SW 1271 (cell line): ENCODE results near the gene SH3PXD2B.
"Not testable (repeated sequence)": the region's sequence is repeated elsewhere in the genome, so short reads cannot be mapped to it uniquely, and the experiment has no call there.

Experiments
- DNase-seq, 2 experiments: peaks; one replicate each; lab custom pipeline; 2025; lab: John Stamatoyannopoulos, UW

The SH3PXD2B gene

GRCh38 chr5:172417983-172418630 lies 36.2 kb downstream of the SH3PXD2B start:
- DNase-seq, result no peak

- no peak for DNase-seq
These were observed 37.0 kb downstream of the SH3PXD2B start for GRCh38 chr5:172417130-172417841.

GRCh38 chr5:172415362-172416275 lies 38.7 kb downstream of the SH3PXD2B start:
- DNase-seq, result no peak

DNA sequence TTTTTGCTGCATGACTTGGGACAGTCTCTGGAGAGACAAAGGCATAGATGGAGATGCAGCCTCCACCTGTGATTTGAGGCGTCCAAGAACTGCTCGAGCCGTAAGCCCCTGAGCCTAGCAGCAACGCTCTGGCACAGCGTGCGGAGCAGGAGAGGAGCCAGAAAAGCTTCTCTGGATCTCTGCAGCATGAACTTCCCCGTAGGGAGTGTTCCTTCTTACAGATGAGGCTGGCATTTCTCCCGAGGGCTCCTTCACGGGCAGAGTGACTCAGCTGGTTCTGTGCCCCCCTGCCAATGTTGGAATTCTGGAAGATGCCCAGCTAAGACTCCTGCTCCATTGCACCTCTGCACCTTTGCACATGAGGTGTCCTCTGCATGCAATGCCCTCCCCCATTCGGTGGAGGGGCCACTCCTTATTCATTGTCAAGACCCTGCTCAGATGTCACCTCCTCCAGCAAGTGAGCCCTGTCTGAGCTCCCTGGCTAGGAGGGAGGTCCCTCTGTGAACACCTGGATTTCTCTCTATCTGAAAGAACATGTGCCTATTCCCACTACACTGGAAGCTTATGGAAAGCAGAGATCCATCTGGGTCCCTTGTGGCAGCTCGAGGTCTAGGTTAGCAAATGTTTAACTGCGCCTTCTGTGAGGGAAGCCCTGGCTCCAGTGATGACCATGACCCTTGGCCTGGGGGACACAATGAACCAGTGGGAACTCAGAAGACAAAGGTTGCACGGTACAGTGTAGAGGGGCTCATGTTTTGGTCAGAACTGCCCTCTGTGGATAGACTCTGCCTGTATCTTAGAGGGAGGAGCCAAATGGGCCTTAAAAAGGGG lies 39.6 kb downstream of the SH3PXD2B start:
- no peak for DNase-seq

DNA sequence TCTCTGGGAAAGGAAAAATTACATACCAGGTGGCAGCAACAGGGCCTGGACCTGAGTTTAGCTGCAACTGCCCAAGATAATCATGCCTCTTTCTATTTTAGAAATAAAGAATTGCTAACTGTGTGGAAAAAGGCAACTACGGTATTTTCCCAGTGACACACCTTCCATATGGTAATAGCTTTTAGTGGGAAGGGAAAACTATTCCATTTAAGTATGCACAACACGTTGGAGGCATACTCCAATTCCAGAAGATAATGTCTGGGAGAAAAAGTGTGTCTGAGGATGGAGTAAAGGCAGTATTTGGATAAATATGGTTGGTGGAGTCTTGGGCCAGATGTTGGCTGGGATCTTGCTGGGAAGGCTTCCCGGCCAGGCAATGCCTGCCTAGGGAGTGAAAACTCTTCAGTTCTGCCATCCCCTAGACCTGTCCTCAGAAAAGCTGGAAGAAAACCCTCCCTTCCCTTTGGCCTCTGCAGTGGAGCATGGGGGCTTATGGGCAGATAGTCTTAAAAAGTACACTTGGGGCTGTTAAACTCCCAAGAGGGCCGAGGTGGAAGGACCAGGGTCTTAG lies 40.6 kb downstream of the SH3PXD2B start:
- no peak for DNase-seq

GRCh38 chr5:172412724-172413286 lies 41.5 kb downstream of the SH3PXD2B start:
- DNase-seq, result no peak

DNA sequence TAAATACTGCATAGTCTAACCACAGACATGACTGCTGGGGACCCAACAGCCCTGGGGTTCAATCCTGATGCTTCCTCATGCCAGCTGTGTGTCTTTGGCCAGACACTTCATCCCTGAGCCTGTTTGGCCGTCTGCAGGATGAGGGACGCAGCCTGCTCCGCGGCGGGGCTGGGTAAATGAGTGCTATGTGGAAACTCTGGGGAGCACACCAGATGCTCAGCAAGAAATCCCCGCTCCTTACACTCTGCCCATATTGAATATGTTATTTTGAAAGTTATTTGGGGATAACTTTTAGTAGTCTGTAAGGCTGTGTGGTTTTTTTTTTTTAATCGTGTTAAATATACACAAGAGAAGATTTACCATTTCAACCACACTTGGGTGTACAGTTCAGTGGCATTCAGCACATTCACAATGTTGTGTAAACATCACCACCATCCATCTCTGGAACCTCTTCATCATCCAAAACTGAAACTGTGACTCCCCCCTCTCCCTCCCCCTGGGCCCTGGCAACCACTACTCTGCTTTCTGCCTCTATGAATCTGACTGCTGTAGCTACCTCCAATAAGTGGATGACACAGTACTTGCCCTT lies 42.7 kb downstream of the SH3PXD2B start:
- DNase-seq, result no peak

DNA sequence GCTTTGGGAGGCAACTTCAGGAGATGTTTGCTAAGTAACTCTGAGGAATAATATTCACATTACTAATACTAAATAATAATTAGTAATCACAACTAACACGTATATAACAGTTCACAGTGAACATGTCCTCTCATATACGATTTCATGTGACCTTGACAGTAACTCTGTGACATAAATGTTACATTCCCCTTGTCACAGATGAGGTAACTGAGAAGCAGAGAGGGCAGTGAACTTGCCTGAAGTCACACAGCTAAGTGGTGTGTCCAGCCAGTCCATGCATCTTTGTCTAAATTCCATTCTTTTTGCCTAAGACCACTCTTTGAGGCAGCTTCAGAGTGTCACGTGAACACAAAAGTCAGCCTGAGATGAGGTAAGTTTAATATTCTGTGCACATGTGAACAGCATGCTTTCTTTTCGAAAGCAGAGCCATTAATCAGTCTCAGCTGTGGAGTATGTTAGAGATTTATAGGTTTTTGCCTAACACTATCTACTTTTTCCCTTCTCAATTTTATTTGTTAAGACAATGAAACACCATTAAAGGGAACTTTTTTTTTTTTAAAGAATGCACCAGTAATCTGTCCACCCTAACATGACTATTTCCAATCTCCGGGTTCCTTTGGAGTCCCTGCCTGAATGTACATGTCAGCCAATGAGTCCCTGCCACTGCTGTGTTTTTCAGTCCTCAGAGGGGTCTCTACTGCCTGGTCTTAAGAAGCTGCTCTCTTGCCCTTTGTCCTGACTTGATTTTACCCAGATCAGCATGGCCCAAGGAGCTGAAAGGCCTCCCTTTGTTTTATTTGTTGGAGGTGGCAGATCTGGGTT lies 43.5 kb downstream of the SH3PXD2B start:
- DNase-seq, result no peak

GRCh38 chr5:172410160-172410559 lies 44.2 kb downstream of the SH3PXD2B start:
- no peak for DNase-seq

- not testable (repeated sequence) for DNase-seq
These were observed 44.8 kb downstream of the SH3PXD2B start for GRCh38 chr5:172409477-172409876.

DNA sequence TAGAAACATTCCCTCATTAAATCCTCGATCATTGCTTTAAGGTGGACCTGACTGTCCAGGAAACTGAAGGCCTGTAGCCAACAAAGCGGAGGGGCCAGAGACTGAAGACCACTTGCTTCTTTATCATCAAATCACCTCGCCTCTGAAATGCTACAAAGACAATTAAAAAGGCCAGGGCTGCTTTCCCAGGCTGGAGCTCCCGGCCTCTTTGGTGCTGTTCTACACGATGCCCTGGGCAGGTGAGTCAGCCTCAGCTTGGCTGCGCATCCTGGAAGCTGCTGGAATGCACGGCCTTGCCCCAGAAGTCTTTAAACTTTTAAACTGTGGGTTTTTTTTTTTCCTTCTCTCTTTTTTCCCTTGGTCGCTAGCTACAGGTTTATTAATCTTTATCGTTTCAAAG lies 46.5 kb downstream of the SH3PXD2B start:
- DNase-seq, result no peak

- DNase-seq, result no peak
These were observed 47.1 kb downstream of the SH3PXD2B start for GRCh38 chr5:172407241-172407691.

DNA sequence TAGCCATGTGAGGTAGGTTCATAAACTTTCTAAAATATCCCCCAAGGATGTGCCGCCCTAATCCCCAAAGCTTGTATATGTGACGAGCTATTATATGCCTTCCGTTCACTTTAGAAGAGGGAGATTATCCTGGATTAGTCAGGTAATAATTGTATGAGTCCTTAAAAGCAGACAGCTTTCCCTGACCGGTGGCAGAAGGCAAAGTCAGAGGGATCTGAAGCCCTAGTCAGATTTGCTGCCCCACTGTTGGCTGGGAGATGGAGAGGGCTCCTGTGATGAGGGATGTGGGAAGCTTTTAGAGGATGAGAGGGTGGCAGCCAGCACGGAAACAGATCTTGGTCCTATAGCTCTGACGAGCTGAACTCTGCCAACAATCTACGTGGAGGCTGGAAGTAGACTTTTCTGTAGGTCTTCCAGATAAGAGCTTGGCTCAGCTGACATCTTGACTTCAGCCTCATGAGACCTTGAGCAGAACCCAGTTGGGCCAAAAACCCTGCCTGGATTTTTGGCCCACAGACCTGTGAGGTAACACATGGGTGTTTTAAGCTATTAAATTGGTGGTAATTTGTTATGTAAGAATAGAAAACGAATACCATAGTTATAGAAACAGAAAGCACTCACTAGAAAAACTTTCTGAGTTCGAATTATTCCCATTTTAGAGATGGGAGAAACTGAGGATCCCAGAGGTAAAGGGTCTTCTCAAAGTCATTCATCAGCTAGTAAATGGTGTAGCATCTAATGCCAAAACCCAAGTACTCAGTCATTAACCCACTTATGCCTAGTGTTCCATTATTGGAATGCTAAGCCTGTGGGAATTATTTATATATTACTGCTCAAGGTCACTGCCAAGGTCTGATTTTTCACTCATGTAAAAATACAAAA lies 48.9 kb downstream of the SH3PXD2B start:
- DNase-seq, result no peak

- DNase-seq, result no peak
These were observed 49.6 kb downstream of the SH3PXD2B start for GRCh38 chr5:172404746-172405145.

GRCh38 chr5:172403817-172404216 lies 50.5 kb downstream of the SH3PXD2B start:
- no peak for DNase-seq

DNA sequence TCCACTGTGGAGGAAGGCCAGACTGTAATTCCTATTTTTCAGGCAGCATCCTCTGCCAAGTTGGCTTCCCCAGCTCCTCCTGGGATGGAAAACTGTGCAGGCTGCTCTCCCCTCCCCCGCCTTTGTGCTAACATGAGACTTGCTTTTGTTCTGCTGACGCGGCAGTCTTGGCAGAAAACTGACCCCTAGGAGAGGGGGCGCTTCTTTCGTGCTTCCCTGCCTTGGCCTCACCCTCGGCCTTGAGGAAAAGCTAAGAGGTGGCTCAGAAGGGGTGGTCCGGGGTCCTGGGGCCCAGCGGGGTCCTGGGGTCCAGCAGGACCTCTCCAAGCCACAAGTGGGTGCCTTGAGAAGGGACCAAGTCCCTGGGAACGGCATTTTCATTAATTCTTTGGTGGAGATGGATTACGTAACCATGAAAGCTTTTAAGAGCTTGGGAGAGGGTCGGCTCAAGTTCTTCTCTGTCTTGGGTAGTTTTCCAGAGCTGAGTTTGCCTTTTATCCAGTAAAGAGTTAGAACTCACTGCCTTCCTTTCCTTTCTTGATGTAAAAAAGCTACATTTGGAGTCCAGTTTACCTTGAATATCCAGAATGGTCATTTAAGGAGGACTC lies 51.0 kb downstream of the SH3PXD2B start:
- no peak for DNase-seq

DNA sequence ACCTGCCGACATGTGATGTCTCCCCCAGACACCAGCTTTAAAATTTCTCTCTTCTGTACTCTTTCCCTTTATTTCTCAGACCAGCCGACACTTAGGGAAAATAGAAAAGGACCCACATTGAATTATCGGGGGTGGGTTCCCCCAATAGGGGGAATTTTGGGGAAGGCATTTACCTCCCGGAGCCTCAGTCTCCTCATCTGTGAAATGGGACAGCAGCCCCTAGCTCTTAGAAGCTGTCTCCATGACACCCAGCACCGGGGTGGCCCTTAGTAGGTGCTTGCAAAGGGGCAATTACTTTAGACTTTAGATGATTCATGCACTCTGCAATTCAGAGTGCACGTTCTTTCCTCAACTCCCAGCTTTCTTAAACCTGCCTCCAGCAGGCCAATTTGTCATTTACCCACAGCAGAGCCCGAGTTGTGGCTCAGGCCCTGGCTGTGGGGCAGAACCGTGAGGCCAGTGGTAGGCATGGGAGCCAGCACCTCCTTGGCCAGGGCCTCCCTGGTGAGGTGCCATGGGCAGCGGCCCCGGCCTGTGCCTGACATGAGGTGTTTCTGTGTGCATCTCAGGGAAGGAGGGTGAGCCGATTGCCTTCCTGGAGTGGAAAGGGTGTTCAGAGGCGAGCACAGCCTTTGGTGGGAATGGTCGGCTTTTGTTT lies 51.7 kb downstream of the SH3PXD2B start:
- no peak for DNase-seq

DNA sequence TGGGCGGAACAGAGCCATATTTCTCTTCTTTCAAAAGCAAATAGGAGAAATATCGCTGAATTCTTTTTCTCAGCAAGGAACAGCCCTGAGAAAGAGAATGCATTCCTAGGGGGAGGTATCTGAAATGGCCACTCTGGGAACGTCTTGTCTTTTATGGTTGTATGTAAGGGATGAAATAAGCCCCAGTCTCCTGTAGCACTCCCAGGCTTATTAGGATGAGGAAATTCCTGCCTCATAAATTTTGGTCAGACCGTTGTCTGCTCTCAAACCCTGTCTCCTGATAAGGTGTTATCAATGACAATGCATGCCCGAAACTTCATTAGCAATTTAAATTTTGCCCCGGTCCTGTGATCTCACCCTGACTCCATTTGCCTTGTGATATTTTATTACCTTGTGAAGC lies 52.3 kb downstream of the SH3PXD2B start:
- not testable (repeated sequence) for DNase-seq
